Measurements from ENCODE around the gene LARP4B.

The LARP4B gene

GRCh38 chr10:810351-810846, 121.1 kb downstream of the LARP4B start:
- no peaks in the 10 kb centered on the region for H3K4me1 ChIP-seq (ENCODE audit: control insufficient read depth in 1 of 2, insufficient read depth in 1 of 2, low read depth in 1 of 2, low read length in 1 of 2)
- no peak overlapping the region for H3K4me3 ChIP-seq (ENCODE audit: low read depth in 1 of 2, low read length in 1 of 2)
- no peak for TF ChIP-seq CTCF (IDR thresholded peaks at IDR 0.05)
- H3K27ac ChIP-seq, result no peak overlapping the region
- no peaks in the 10 kb centered on the region for H3K27me3 ChIP-seq
- peaks cover 96% of the 10 kb centered on the region for H3K36me3 ChIP-seq
- H3K9me3 ChIP-seq, result no peaks in the 10 kb centered on the region

GRCh38 chr10:809671-810350, 121.7 kb downstream of the LARP4B start:
- H3K36me3 ChIP-seq, result peaks cover 93% of the 10 kb centered on the region
- TF ChIP-seq CTCF (IDR thresholded peaks at IDR 0.05), result no peak
- no peak overlapping the region for H3K4me3 ChIP-seq (ENCODE audit: low read depth in 1 of 2, low read length in 1 of 2)
- no peaks in the 10 kb centered on the region for H3K9me3 ChIP-seq
- peaks cover 1 to 3% of the 10 kb centered on the region in 2 experiments for H3K4me1 ChIP-seq (ENCODE audit: control insufficient read depth in 1 of 2, insufficient read depth in 1 of 2, low read depth in 1 of 2, low read length in 1 of 2)
- H3K27ac ChIP-seq, result no peak overlapping the region
- no peaks in the 10 kb centered on the region for H3K27me3 ChIP-seq

GRCh38 chr10:807958-808353, 123.5 kb downstream of the LARP4B start:
- Histone ChIP-seq H3K4me1 (ENCODE audit: control insufficient read depth in 1 of 2, insufficient read depth in 1 of 2, low read depth in 1 of 2, low read length in 1 of 2) (peaks cover 6 to 9% of the 10 kb centered on the region in 2 experiments), H3K27ac (no peak overlapping the region), H3K4me3 (ENCODE audit: low read depth in 1 of 2, low read length in 1 of 2) (no peak overlapping the region), H3K27me3 (no peaks in the 10 kb centered on the region), H3K36me3 (peaks cover 74% of the 10 kb centered on the region), H3K9me3 (no peaks in the 10 kb centered on the region)
- no peak for TF ChIP-seq CTCF (IDR thresholded peaks at IDR 0.05)

- no peak for TF ChIP-seq CTCF (IDR thresholded peaks at IDR 0.05)
- H3K9me3 ChIP-seq, result no peaks in the 10 kb centered on the region
- no peak overlapping the region for H3K27ac ChIP-seq
- no peak overlapping the region for H3K4me3 ChIP-seq (ENCODE audit: low read depth in 1 of 2, low read length in 1 of 2)
- H3K36me3 ChIP-seq, result peaks cover 68% of the 10 kb centered on the region
- peaks cover 6 to 9% of the 10 kb centered on the region in 2 experiments for H3K4me1 ChIP-seq (ENCODE audit: control insufficient read depth in 1 of 2, insufficient read depth in 1 of 2, low read depth in 1 of 2, low read length in 1 of 2)
- no peaks in the 10 kb centered on the region for H3K27me3 ChIP-seq
Observed at GRCh38 chr10:807163-807957, 124.1 kb downstream of the LARP4B start.

- no peak for TF ChIP-seq CTCF (IDR thresholded peaks at IDR 0.05)
- Histone ChIP-seq H3K27me3 (no peaks in the 10 kb centered on the region), H3K27ac (no peak overlapping the region), H3K9me3 (no peaks in the 10 kb centered on the region), H3K4me1 (ENCODE audit: control insufficient read depth in 1 of 2, insufficient read depth in 1 of 2, low read depth in 1 of 2, low read length in 1 of 2) (peaks cover 6 to 9% of the 10 kb centered on the region in 2 experiments), H3K36me3 (peaks cover 61% of the 10 kb centered on the region), H3K4me3 (ENCODE audit: low read depth in 1 of 2, low read length in 1 of 2) (no peak overlapping the region)
Observed at GRCh38 chr10:806451-807162, 124.9 kb downstream of the LARP4B start.
